ENCODE results near the gene PTPRM. TPM values are rescaled to one million over a fixed set of nuclear protein-coding genes. Genes with fewer than 3 reads are reported as not detected.

The PTPRM gene
- total RNA-seq, 1 experiment from 2014 or later, result 14.5 TPM

GRCh38 chr18:8260827-8261226 is 693.7 kb downstream of the PTPRM start:
- no peaks in the 10 kb centered on the region for H4K20me1 ChIP-seq (ENCODE audit: insufficient read depth)
- ATAC-seq (no peak), DNase-seq (ENCODE audit: low read depth, low spot score) (no peak)
- no peaks in the 10 kb centered on the region for H3K79me2 ChIP-seq (ENCODE audit: insufficient read depth, low read length)
- intact Hi-C loops (cut with micrococcal nuclease), result no loop called here
- no peaks in the 10 kb centered on the region for H3K27me3 ChIP-seq (ENCODE audit: insufficient read depth, low read length)
- H3K4me3 ChIP-seq (replicated peaks in 1 of 2; ENCODE audit: low read depth in 1 of 2, low read length in 2 of 2), result no peak overlapping the region
- H3K4me1 ChIP-seq (ENCODE audit: control insufficient read depth in 1 of 2, insufficient read depth in 2 of 2, low read length in 2 of 2), result peaks cover 5 to 7% of the 10 kb centered on the region in 2 experiments; a peak in 1 of 4 replicates
- RAD21 ChIA-PET (ENCODE audit: low non-redundant PET in 1 of 2, low total read pairs in 2 of 2, uncharacterized antibody in 2 of 2, unreplicated experiment in 2 of 2), result no interaction called here
- no peak for TF ChIP-seq ELF1 (IDR thresholded peaks at IDR 0.05; ENCODE audit: borderline replicate concordance, low read depth)
- no peak for TF ChIP-seq CEBPB (IDR thresholded peaks at IDR 0.05; ENCODE audit: low read depth)
- TF ChIP-seq CBX3 (IDR thresholded peaks at IDR 0.05; ENCODE audit: low read depth), result no peak
- TF ChIP-seq JUND (IDR thresholded peaks at IDR 0.05), result no peak
- BruUV-seq (replicated peaks), result no TSS peak
- H3K36me3 ChIP-seq (ENCODE audit: control insufficient read depth in 1 of 2, insufficient read depth in 2 of 2, low read length in 2 of 2), result no peaks in the 10 kb centered on the region
- no peak overlapping the region for H3K9ac ChIP-seq (ENCODE audit: low read length)
- CTCF ChIA-PET, result no interaction called here
- no peaks in the 10 kb centered on the region for H3K9me2 ChIP-seq (ENCODE audit: insufficient read depth)
- H3K4me2 ChIP-seq (ENCODE audit: low read length), result no peak overlapping the region
- no peak overlapping the region for H3K27ac ChIP-seq (ENCODE audit: low read depth, low read length)
- no peaks in the 10 kb centered on the region for H3K9me3 ChIP-seq (ENCODE audit: control insufficient read depth in 1 of 2, insufficient read depth in 1 of 2, low read depth in 1 of 2, low read length in 2 of 2)
- POLR2A ChIA-PET, result no interaction called here
- no peak overlapping the region for H2AFZ ChIP-seq (ENCODE audit: low read depth, low read length, poor library complexity, severe bottlenecking)

GRCh38 chr18:8261651-8262091 is 694.6 kb downstream of the PTPRM start:
- RAD21 ChIA-PET (ENCODE audit: low non-redundant PET in 1 of 2, low total read pairs in 2 of 2, uncharacterized antibody in 2 of 2, unreplicated experiment in 2 of 2), result no interaction called here
- intact Hi-C loops (cut with micrococcal nuclease), result no loop called here
- Histone ChIP-seq H3K9me3 (ENCODE audit: control insufficient read depth in 1 of 2, insufficient read depth in 1 of 2, low read depth in 1 of 2, low read length in 2 of 2) (no peaks in the 10 kb centered on the region), H3K27ac (ENCODE audit: low read depth, low read length) (no peak overlapping the region), H3K4me1 (ENCODE audit: control insufficient read depth in 1 of 2, insufficient read depth in 2 of 2, low read length in 2 of 2) (peaks cover 5 to 7% of the 10 kb centered on the region in 2 experiments; a peak in 1 of 4 replicates), H3K9me2 (ENCODE audit: insufficient read depth) (no peaks in the 10 kb centered on the region), H2AFZ (ENCODE audit: low read depth, low read length, poor library complexity, severe bottlenecking) (no peak overlapping the region), H3K27me3 (ENCODE audit: insufficient read depth, low read length) (no peaks in the 10 kb centered on the region), H3K79me2 (ENCODE audit: insufficient read depth, low read length) (no peaks in the 10 kb centered on the region), H3K9ac (ENCODE audit: low read length) (no peak overlapping the region), H3K4me3 (replicated peaks in 1 of 2; ENCODE audit: low read depth in 1 of 2, low read length in 2 of 2) (no peak overlapping the region), H4K20me1 (ENCODE audit: insufficient read depth) (no peaks in the 10 kb centered on the region), H3K4me2 (ENCODE audit: low read length) (no peak overlapping the region), H3K36me3 (ENCODE audit: control insufficient read depth in 1 of 2, insufficient read depth in 2 of 2, low read length in 2 of 2) (no peaks in the 10 kb centered on the region)
- POLR2A ChIA-PET, result no interaction called here
- no peak for ATAC-seq
- no peak for DNase-seq (ENCODE audit: low read depth, low spot score)
- CTCF ChIA-PET, result no interaction called here
- no TSS peak for BruUV-seq (replicated peaks)
- TF ChIP-seq, protein P1, sequence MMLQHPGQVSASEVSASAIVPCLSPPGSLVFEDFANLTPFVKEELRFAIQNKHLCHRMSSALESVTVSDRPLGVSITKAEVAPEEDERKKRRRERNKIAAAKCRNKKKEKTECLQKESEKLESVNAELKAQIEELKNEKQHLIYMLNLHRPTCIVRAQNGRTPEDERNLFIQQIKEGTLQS (IDR thresholded peaks at IDR 0.05), result no peak
- TF ChIP-seq POLR2A (IDR thresholded peaks at IDR 0.05; ENCODE audit: borderline replicate concordance, extremely low read depth, insufficient read depth, insufficient read length), result no peak
- no peak for TF ChIP-seq ZFX (IDR thresholded peaks at IDR 0.05)
- no peak for TF ChIP-seq CEBPB (IDR thresholded peaks at IDR 0.05; ENCODE audit: low read depth)
- no peak for TF ChIP-seq JUND (IDR thresholded peaks at IDR 0.05)
- no peak for TF ChIP-seq RAD21 (IDR thresholded peaks at IDR 0.05; ENCODE audit: low read depth)
- no peak for TF ChIP-seq SIN3A (IDR thresholded peaks at IDR 0.05; ENCODE audit: low read depth)
- no peak for TF ChIP-seq ZNF274 (IDR thresholded peaks at IDR 0.05; ENCODE audit: low read depth, low read length)

Measured in HCT116 (cell line).